Measurements from ENCODE around the gene ZNF341.

ZNF341 gene

GRCh38 chr20:33761698-33762250, 30.0 kb downstream of the ZNF341 start:
- TF ChIP-seq GATA2 (IDR thresholded peaks at IDR 0.05; ENCODE audit: low read depth, low read length), result no peak
- TF ChIP-seq GATA3 (IDR thresholded peaks at IDR 0.05; ENCODE audit: low read depth, low read length), result no peak

- no peak for TF ChIP-seq GATA2 (IDR thresholded peaks at IDR 0.05; ENCODE audit: low read depth, low read length)
- no peak for TF ChIP-seq GATA3 (IDR thresholded peaks at IDR 0.05; ENCODE audit: low read depth, low read length)
Observed at GRCh38 chr20:33765099-33765498, 33.3 kb downstream of the ZNF341 start.

GRCh38 chr20:33765592-33765991, 33.8 kb downstream of the ZNF341 start:
- TF ChIP-seq GATA2 (IDR thresholded peaks at IDR 0.05; ENCODE audit: low read depth, low read length) (no peak), GATA3 (IDR thresholded peaks at IDR 0.05; ENCODE audit: low read depth, low read length) (no peak)

GRCh38 chr20:33766686-33767085, 34.9 kb downstream of the ZNF341 start:
- no peak for TF ChIP-seq GATA3 (IDR thresholded peaks at IDR 0.05; ENCODE audit: low read depth, low read length)
- TF ChIP-seq GATA2 (IDR thresholded peaks at IDR 0.05; ENCODE audit: low read depth, low read length), result no peak

GRCh38 chr20:33767777-33768138, 36.0 kb downstream of the ZNF341 start:
- TF ChIP-seq GATA2 (IDR thresholded peaks at IDR 0.05; ENCODE audit: low read depth, low read length) (no peak), GATA3 (IDR thresholded peaks at IDR 0.05; ENCODE audit: low read depth, low read length) (no peak)

GRCh38 chr20:33769043-33769442, 37.2 kb downstream of the ZNF341 start:
- TF ChIP-seq GATA3 (IDR thresholded peaks at IDR 0.05; ENCODE audit: low read depth, low read length), result no peak
- no peak for TF ChIP-seq GATA2 (IDR thresholded peaks at IDR 0.05; ENCODE audit: low read depth, low read length)

GRCh38 chr20:33770005-33770404, 38.2 kb downstream of the ZNF341 start:
- TF ChIP-seq GATA3 (IDR thresholded peaks at IDR 0.05; ENCODE audit: low read depth, low read length), result no peak
- TF ChIP-seq GATA2 (IDR thresholded peaks at IDR 0.05; ENCODE audit: low read depth, low read length), result no peak

GRCh38 chr20:33771938-33772337, 40.1 kb downstream of the ZNF341 start:
- no peak for TF ChIP-seq GATA3 (IDR thresholded peaks at IDR 0.05; ENCODE audit: low read depth, low read length)

- TF ChIP-seq GATA2 (IDR thresholded peaks at IDR 0.05; ENCODE audit: low read depth, low read length) (no peak), GATA3 (IDR thresholded peaks at IDR 0.05; ENCODE audit: low read depth, low read length) (no peak)
Observed at GRCh38 chr20:33772439-33772838, 40.6 kb downstream of the ZNF341 start.

GRCh38 chr20:33773412-33774089, 41.8 kb downstream of the ZNF341 start:
- TF ChIP-seq GATA3 (IDR thresholded peaks at IDR 0.05; ENCODE audit: low read depth, low read length) (no peak), GATA2 (IDR thresholded peaks at IDR 0.05; ENCODE audit: low read depth, low read length) (no peak)

- TF ChIP-seq GATA2 (IDR thresholded peaks at IDR 0.05; ENCODE audit: low read depth, low read length) (no peak), GATA3 (IDR thresholded peaks at IDR 0.05; ENCODE audit: low read depth, low read length) (no peak)
Observed at GRCh38 chr20:33777816-33778215, 46.0 kb downstream of the ZNF341 start.

- TF ChIP-seq GATA2 (IDR thresholded peaks at IDR 0.05; ENCODE audit: low read depth, low read length), result no peak
- TF ChIP-seq GATA3 (IDR thresholded peaks at IDR 0.05; ENCODE audit: low read depth, low read length), result no peak
Observed at GRCh38 chr20:33781133-33781532, 49.3 kb downstream of the ZNF341 start.

- TF ChIP-seq GATA2 (IDR thresholded peaks at IDR 0.05; ENCODE audit: low read depth, low read length) (no peak), GATA3 (IDR thresholded peaks at IDR 0.05; ENCODE audit: low read depth, low read length) (no peak)
Observed at GRCh38 chr20:33781945-33782344, 50.1 kb downstream of the ZNF341 start.

- TF ChIP-seq GATA3 (IDR thresholded peaks at IDR 0.05; ENCODE audit: low read depth, low read length) (no peak), GATA2 (IDR thresholded peaks at IDR 0.05; ENCODE audit: low read depth, low read length) (no peak)
Observed at GRCh38 chr20:33783256-33783655, 51.5 kb downstream of the ZNF341 start.

- TF ChIP-seq GATA2 (IDR thresholded peaks at IDR 0.05; ENCODE audit: low read depth, low read length) (no peak), GATA3 (IDR thresholded peaks at IDR 0.05; ENCODE audit: low read depth, low read length) (no peak)
Observed at GRCh38 chr20:33783818-33784217, 52.0 kb downstream of the ZNF341 start.

- TF ChIP-seq GATA2 (IDR thresholded peaks at IDR 0.05; ENCODE audit: low read depth, low read length), result no peak
- no peak for TF ChIP-seq GATA3 (IDR thresholded peaks at IDR 0.05; ENCODE audit: low read depth, low read length)
Observed at GRCh38 chr20:33784225-33784624, 52.4 kb downstream of the ZNF341 start.
